ENCODE data around the gene RPLP1. TPM values are rescaled to one million over a fixed set of nuclear protein-coding genes. Genes with fewer than 3 reads are reported as not detected.

The RPLP1 gene
- total RNA-seq, 1 experiment from 2014 or later: 511 TPM

GRCh38 chr15:69491038-69491505 is 38.5 kb downstream of the RPLP1 start:
- no peak for DNase-seq (ENCODE audit: extremely low read depth, low read depth)

- no peak for DNase-seq (ENCODE audit: extremely low read depth, low read depth)
Measured at GRCh38 chr15:69493406-69493805, 40.8 kb downstream of the RPLP1 start.

DNA sequence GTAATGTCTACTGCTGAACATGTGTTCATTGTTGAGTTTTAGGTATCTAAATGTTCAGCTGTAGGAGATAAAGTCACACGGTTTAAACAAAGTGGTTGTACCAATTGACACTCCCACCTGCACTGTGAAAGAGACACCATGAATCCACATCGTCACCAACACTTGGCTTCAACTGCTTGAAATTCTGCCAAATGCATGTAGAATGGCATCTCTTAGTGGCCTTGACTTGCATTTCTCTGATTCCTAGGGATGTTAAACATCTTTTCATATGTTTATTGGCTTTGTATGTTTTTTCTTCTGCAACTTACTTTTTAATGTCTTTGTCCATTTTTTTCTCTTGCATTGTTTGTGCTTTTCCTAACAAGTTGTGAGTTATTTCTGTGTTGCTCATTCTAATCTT is 43.4 kb downstream of the RPLP1 start:
- DNase-seq (ENCODE audit: extremely low read depth, low read depth): no peak

DNA sequence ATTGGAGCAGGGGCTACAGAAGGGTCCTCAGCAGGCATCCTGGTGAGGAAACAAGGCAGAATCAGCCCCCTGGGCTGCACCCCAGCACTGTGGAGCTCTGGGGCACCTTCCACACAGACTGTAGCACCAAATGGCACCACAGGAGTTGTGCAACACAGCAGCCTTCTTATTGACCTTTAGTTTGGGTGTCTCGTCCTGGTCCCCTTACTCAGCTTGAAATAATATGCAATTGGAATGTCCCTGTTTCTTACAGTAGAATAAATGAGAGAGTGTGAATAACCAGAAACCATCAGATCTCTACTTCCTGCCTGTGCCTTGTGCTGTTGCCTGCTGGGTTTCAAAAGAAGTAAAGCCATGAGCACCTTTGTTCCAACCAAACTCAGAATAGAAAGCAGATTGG is 44.5 kb downstream of the RPLP1 start:
- no peak for DNase-seq (ENCODE audit: extremely low read depth, low read depth)

GRCh38 chr15:69497667-69498066 is 45.0 kb downstream of the RPLP1 start:
- no peak for DNase-seq (ENCODE audit: extremely low read depth, low read depth)

DNA sequence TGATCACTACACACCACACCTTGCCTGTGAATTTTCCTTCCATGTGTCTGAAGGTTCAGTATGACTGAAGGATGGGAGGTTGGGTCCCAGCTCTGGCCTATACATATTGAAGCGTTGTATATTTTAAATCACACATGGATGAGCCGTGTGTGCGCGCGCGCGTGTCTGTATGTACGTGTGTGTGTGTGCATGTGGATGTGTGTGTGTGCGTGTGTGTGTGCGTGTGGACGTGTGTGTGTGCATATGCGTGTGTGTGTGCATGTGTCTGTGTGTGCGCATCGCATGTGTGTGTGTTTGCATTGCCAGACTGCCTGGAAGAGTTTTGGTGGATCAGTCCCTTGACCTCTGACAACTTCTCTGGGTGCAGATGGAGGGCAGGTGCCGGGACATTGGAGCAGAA is 45.7 kb downstream of the RPLP1 start:
- no peak for DNase-seq (ENCODE audit: extremely low read depth, low read depth)

- no peak for DNase-seq (ENCODE audit: extremely low read depth, low read depth)
Measured at GRCh38 chr15:69498987-69499386, 46.4 kb downstream of the RPLP1 start.

- DNase-seq (ENCODE audit: extremely low read depth, low read depth): no peak
Measured at GRCh38 chr15:69499521-69500211, 47.0 kb downstream of the RPLP1 start.

DNA sequence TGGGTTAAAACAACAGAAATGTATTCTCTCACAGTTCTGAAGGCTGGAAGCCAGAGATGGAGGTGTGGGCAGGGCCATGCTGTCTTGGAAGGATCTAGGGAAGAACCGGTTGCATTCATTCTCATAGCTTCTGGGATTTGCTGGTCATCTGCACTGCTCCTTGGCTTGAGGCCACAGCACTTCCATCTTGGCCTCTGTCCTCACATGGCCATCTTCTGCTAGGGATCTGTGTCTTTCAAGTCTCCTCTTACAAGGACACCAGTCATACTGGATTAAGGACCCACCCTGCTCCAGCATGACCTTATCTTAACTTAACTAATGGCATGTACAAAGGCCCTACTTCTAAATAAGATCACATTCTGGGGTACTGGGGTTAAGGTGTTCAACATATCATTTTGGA is 47.7 kb downstream of the RPLP1 start:
- no peak for DNase-seq (ENCODE audit: extremely low read depth, low read depth)

GRCh38 chr15:69501456-69501855 is 48.8 kb downstream of the RPLP1 start:
- no peak for DNase-seq (ENCODE audit: extremely low read depth, low read depth)

GRCh38 chr15:69502470-69503045 is 49.9 kb downstream of the RPLP1 start:
- no peak for DNase-seq (ENCODE audit: extremely low read depth, low read depth)

DNA sequence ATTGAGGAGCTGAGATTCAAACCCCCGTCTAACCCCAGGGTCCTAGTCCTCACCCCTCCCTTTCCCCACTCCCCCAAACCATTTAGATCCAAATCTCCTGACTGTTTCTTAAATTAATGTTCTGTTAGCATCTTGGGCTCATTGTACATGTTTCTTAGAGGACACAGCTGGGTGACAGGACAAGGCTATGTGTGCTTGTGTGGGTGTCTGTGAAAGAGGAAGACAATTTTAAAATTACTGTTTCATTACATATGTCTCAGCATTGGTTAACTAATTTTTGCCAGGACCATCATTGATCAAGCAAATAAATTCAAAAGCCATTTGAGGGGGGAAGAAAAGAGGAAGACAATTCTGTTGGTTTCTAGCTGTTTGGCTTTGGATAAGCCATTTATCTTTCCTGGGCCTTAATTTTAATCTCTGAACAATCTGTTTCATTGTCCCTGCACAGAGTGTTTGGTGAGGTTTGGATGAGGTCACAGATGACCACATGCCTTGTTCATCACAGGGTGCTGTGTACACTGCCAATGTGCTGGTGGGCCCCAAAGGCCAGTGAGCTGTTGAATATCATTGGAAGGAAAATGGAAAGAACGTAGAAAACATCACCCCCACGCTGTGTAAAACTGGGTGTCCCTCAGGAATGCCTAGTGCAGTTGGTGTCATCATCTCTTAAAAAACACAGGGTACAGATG is 51.9 kb downstream of the RPLP1 start:
- no peak for DNase-seq (ENCODE audit: extremely low read depth, low read depth)

Small RNA genes lying within 50 kb of the gene (small RNA-seq; reads per million reads assigned to genes)
- 0 to 0.12 reads per million in 2 experiments for gene RF00012

Other genes with a start within 250 kb of the RPLP1 start
- gene PAQR5, start 153.9 kb upstream of the RPLP1 start, total RNA-seq (2014; rRNA removed; shearing (Covaris generic)): 6.3 and 8.8 TPM in 2 replicates
- 54.1 and 60.9 TPM in 2 replicates for gene KIF23, start 38.5 kb upstream of the RPLP1 start, total RNA-seq (2014; rRNA removed; shearing (Covaris generic))